ENCODE measurements around the gene FARS2. TPM values are rescaled to one million over a fixed set of nuclear protein-coding genes. Genes with fewer than 3 reads are reported as not detected.

Gene FARS2
- polyA plus RNA-seq, 1 donor from 2014 or later, result 11.9 TPM

DNA sequence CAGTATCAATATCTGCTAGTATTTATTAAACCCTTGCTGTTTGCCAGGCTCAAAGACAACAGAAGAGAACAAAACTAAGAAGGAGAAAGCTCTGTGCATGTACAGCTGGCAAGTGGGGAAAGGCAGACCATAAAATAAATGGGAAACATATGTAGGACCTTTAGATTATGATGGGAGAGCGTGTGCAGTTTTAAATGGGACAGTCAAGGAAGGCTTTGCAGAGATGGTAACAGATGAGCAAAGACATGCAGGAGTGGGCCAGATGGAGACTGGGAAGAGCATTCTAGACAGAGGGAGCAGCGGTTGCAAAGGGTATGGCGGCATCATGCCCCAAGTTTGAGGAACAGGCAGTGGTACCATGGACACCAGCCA, 485.4 kb downstream of the FARS2 start (continued):
- TF ChIP-seq, protein P1, sequence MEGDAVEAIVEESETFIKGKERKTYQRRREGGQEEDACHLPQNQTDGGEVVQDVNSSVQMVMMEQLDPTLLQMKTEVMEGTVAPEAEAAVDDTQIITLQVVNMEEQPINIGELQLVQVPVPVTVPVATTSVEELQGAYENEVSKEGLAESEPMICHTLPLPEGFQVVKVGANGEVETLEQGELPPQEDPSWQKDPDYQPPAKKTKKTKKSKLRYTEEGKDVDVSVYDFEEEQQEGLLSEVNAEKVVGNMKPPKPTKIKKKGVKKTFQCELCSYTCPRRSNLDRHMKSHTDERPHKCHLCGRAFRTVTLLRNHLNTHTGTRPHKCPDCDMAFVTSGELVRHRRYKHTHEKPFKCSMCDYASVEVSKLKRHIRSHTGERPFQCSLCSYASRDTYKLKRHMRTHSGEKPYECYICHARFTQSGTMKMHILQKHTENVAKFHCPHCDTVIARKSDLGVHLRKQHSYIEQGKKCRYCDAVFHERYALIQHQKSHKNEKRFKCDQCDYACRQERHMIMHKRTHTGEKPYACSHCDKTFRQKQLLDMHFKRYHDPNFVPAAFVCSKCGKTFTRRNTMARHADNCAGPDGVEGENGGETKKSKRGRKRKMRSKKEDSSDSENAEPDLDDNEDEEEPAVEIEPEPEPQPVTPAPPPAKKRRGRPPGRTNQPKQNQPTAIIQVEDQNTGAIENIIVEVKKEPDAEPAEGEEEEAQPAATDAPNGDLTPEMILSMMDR (IDR thresholded peaks at IDR 0.05; ENCODE audit: poor library complexity, severe bottlenecking), result no peak
- TF ChIP-seq EP300 (conservative IDR thresholded peaks at IDR 0.05; ENCODE audit: poor library complexity, severe bottlenecking), result no peak
- TF ChIP-seq RAD21 (conservative IDR thresholded peaks at IDR 0.05), result no peak
- TF ChIP-seq SMC3 (conservative IDR thresholded peaks at IDR 0.05; ENCODE audit: poor library complexity), result no peak

DNA sequence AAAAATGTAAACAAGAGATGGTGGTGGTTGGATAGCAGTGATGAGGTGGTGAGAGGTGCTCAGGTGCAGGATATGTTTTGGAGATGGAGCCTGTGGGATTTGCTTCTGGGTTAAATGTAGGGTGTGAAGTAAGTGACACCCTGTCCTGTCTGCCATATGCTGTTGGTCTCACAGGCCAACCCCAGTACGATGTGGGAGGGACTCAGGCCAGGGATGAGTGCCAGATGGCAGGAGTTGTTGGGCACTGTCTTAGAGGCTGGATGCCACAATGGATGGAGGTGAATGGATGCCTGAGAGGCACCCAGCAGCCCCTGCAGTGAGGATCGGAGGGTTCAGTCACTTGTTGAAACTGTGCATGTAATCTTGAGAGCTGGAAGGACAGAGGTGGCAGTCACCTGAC, 486.1 kb downstream of the FARS2 start:
- no peak overlapping the region for H3K27ac ChIP-seq (ENCODE audit: low read length)
- H3K4me2 ChIP-seq (ENCODE audit: low read length), result no peak overlapping the region
- no peaks in the 10 kb centered on the region for H3K36me3 ChIP-seq (ENCODE audit: insufficient read depth, low read length)
- H3K9me3 ChIP-seq (ENCODE audit: low read length), result no peaks in the 10 kb centered on the region
- H2AFZ ChIP-seq (ENCODE audit: low read depth, low read length), result no peak overlapping the region
- no peak overlapping the region for H3K4me3 ChIP-seq (ENCODE audit: low read length)
- no peak for TF ChIP-seq EP300 (conservative IDR thresholded peaks at IDR 0.05; ENCODE audit: poor library complexity, severe bottlenecking)
- TF ChIP-seq, protein P1 (IDR thresholded peaks at IDR 0.05; ENCODE audit: poor library complexity, severe bottlenecking), result no peak
- TF ChIP-seq EZH2 (IDR thresholded peaks at IDR 0.05; ENCODE audit: borderline replicate concordance, insufficient read depth, low read length, poor library complexity, severe bottlenecking), result no peak
- TF ChIP-seq TAF1 (IDR thresholded peaks at IDR 0.05; ENCODE audit: low read depth), result no peak
- no peak for TF ChIP-seq SMC3 (conservative IDR thresholded peaks at IDR 0.05; ENCODE audit: poor library complexity)
- H3K9me2 ChIP-seq (ENCODE audit: insufficient read depth, low read length), result no peaks in the 10 kb centered on the region
- H3K9ac ChIP-seq (ENCODE audit: low read length), result no peak overlapping the region
- no peaks in the 10 kb centered on the region for H3K27me3 ChIP-seq (ENCODE audit: insufficient read depth, low read depth, low read length)
- no peaks in the 10 kb centered on the region for H3K79me2 ChIP-seq (replicated peaks; ENCODE audit: insufficient read depth, low read length)
- H4K20me1 ChIP-seq (ENCODE audit: insufficient read depth), result no peaks in the 10 kb centered on the region
- H3F3A ChIP-seq (ENCODE audit: insufficient read depth, low read length, poor library complexity, severe bottlenecking), result no peaks in the 10 kb centered on the region

DNA sequence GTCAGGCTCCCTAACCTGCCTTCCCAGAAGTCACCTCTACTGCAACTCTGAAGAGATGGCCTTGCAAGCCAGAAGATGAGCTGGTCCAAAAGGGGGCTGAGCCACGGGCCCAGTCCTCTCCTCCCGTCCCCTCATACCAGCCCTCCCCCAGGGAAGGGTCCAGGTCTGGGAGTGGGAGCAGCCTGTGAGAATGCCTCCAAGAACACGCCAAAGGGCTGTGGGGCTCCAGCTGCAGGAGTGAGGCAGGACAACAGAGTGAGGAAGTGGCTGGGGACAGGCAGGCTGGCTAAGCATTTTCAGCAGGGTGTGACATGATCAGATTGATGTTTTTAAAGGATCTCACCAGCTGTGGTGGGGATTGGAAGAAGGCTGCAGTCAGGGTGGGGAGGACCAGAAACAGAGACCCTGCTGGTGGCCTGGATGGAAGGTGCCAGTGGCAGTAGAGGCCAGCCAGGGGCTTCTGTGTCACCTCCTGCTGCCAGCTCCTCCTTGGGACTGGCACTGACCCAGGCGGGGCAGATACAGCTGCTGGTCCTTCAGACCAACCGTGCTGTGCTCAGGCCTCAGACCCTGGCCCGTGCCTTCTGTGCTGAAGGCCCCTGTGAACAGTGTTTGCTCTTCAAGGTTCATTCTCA, 487.8 kb downstream of the FARS2 start:
- no peaks in the 10 kb centered on the region for H3K79me2 ChIP-seq (replicated peaks; ENCODE audit: insufficient read depth, low read length)
- H3K27ac ChIP-seq (ENCODE audit: low read length), result no peak overlapping the region
- H3F3A ChIP-seq (ENCODE audit: insufficient read depth, low read length, poor library complexity, severe bottlenecking), result no peaks in the 10 kb centered on the region
- H2AFZ ChIP-seq (ENCODE audit: low read depth, low read length), result no peak overlapping the region
- H4K20me1 ChIP-seq (ENCODE audit: insufficient read depth), result no peaks in the 10 kb centered on the region
- no peaks in the 10 kb centered on the region for H3K27me3 ChIP-seq (ENCODE audit: insufficient read depth, low read depth, low read length)
- no peak overlapping the region for H3K4me3 ChIP-seq (ENCODE audit: low read length)
- H3K9me3 ChIP-seq (ENCODE audit: low read length), result peaks cover 4% of the 10 kb centered on the region
- TF ChIP-seq TAF1 (IDR thresholded peaks at IDR 0.05; ENCODE audit: low read depth), result no peak
- TF ChIP-seq MXI1 (conservative IDR thresholded peaks at IDR 0.05; ENCODE audit: poor library complexity, severe bottlenecking), result no peak
- no peak for TF ChIP-seq EP300 (conservative IDR thresholded peaks at IDR 0.05; ENCODE audit: poor library complexity, severe bottlenecking)
- TF ChIP-seq EZH2 (IDR thresholded peaks at IDR 0.05; ENCODE audit: borderline replicate concordance, insufficient read depth, low read length, poor library complexity, severe bottlenecking), result no peak
- TF ChIP-seq RAD21 (conservative IDR thresholded peaks at IDR 0.05), result no peak
- no peak for TF ChIP-seq SMC3 (conservative IDR thresholded peaks at IDR 0.05; ENCODE audit: poor library complexity)
- no peak for TF ChIP-seq POLR2AphosphoS5 (IDR thresholded peaks at IDR 0.05)
- TF ChIP-seq, protein P1 (IDR thresholded peaks at IDR 0.05; ENCODE audit: poor library complexity, severe bottlenecking), result no peak
- TF ChIP-seq, protein P2, sequence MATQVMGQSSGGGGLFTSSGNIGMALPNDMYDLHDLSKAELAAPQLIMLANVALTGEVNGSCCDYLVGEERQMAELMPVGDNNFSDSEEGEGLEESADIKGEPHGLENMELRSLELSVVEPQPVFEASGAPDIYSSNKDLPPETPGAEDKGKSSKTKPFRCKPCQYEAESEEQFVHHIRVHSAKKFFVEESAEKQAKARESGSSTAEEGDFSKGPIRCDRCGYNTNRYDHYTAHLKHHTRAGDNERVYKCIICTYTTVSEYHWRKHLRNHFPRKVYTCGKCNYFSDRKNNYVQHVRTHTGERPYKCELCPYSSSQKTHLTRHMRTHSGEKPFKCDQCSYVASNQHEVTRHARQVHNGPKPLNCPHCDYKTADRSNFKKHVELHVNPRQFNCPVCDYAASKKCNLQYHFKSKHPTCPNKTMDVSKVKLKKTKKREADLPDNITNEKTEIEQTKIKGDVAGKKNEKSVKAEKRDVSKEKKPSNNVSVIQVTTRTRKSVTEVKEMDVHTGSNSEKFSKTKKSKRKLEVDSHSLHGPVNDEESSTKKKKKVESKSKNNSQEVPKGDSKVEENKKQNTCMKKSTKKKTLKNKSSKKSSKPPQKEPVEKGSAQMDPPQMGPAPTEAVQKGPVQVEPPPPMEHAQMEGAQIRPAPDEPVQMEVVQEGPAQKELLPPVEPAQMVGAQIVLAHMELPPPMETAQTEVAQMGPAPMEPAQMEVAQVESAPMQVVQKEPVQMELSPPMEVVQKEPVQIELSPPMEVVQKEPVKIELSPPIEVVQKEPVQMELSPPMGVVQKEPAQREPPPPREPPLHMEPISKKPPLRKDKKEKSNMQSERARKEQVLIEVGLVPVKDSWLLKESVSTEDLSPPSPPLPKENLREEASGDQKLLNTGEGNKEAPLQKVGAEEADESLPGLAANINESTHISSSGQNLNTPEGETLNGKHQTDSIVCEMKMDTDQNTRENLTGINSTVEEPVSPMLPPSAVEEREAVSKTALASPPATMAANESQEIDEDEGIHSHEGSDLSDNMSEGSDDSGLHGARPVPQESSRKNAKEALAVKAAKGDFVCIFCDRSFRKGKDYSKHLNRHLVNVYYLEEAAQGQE (IDR thresholded peaks at IDR 0.05; ENCODE audit: borderline replicate concordance), result no peak
- no peaks in the 10 kb centered on the region for H3K9me2 ChIP-seq (ENCODE audit: insufficient read depth, low read length)
- no peaks in the 10 kb centered on the region for H3K36me3 ChIP-seq (ENCODE audit: insufficient read depth, low read length)
- H3K9ac ChIP-seq (ENCODE audit: low read length), result no peak overlapping the region
- H3K4me2 ChIP-seq (ENCODE audit: low read length), result no peak overlapping the region
